HG02884 (cell line): ENCODE measurements around the gene ABHD14A.
A peak's percentile ranks its signal among the peaks of the same experiment; 100 is the strongest.
"Not testable (repeated sequence)": the region's sequence is repeated elsewhere in the genome, so short reads cannot be mapped to it uniquely, and the experiment has no call there.

Source experiments
- ATAC-seq: cut with Tn5 transposase; IDR thresholded peaks from one replicate; pipeline ENCODE4 v1.9.1; 2021; ENCODE audit warnings: mild to moderate bottlenecking, moderate library complexity; ENCODE audit not compliant: unreplicated experiment

Gene ABHD14A

GRCh38 chr3:51993657-51994056 is 18.8 kb downstream of the ABHD14A start:
- ATAC-seq, result not testable (repeated sequence)

- no peak for ATAC-seq
Measured at GRCh38 chr3:51994530-51994929, 19.7 kb downstream of the ABHD14A start.

GRCh38 chr3:51995346-51996163 is 20.7 kb downstream of the ABHD14A start, which contains the start of gene RPL29:
TSS of gene RPL29 (minus strand) at chr3:51995895. CDS start at chr3:51995461, 434 bp downstream.
- ATAC-seq, result peak; percentile 72

- no peak for ATAC-seq
Measured at GRCh38 chr3:51997172-51997571, 22.3 kb downstream of the ABHD14A start.

GRCh38 chr3:51997935-51998596 is 23.2 kb downstream of the ABHD14A start:
- no peak for ATAC-seq

GRCh38 chr3:51998774-51999173 is 23.9 kb downstream of the ABHD14A start:
- ATAC-seq, result no peak

GRCh38 chr3:51999846-52000245 is 25.0 kb downstream of the ABHD14A start:
- ATAC-seq, result no peak

- peak; percentile 84 for ATAC-seq
Measured at GRCh38 chr3:52001443-52001974, 26.6 kb downstream of the ABHD14A start.

GRCh38 chr3:52002748-52003147 is 27.9 kb downstream of the ABHD14A start:
- no peak for ATAC-seq

GRCh38 chr3:52004163-52004787 is 29.4 kb downstream of the ABHD14A start:
- no peak for ATAC-seq

- no peak for ATAC-seq
Measured at GRCh38 chr3:52004906-52005395, 30.1 kb downstream of the ABHD14A start.

- ATAC-seq, result no peak
Measured at GRCh38 chr3:52005571-52005986, 30.7 kb downstream of the ABHD14A start.

GRCh38 chr3:52006017-52006819 is 31.4 kb downstream of the ABHD14A start:
- no peak for ATAC-seq

GRCh38 chr3:52006820-52007133 is 31.9 kb downstream of the ABHD14A start:
- no peak for ATAC-seq

GRCh38 chr3:52007291-52007690 is 32.4 kb downstream of the ABHD14A start:
- ATAC-seq, result no peak

GRCh38 chr3:52010431-52010830 is 35.6 kb downstream of the ABHD14A start:
- no peak for ATAC-seq

GRCh38 chr3:52012699-52013098 is 37.8 kb downstream of the ABHD14A start:
- ATAC-seq, result no peak

GRCh38 chr3:52013802-52014598 is 39.1 kb downstream of the ABHD14A start:
- no peak for ATAC-seq

GRCh38 chr3:52014613-52015012 is 39.7 kb downstream of the ABHD14A start:
- no peak for ATAC-seq
